Right lobe of liver (tissue), 6 donors: ENCODE results near the gene HINT2. TPM values are rescaled to one million over a fixed set of nuclear protein-coding genes. Genes with fewer than 3 reads are reported as not detected.

Experiments
- ATAC-seq, 4 donors: fragments of 200-7000 bp; cut with Tn5 transposase; one replicate each; pipeline ENCODE4 v1.9.1; 2020; ENCODE audit warnings: mild to moderate bottlenecking in 4 of 4, moderate library complexity in 4 of 4
- DNase-seq, 3 donors: peaks; one replicate each; pipeline ENCODE4 v3.0.0-alpha.2; 2020
- H3K27ac ChIP-seq, 3 donors: fragments of 200-600 bp; one replicate each; pipeline ENCODE4 v1.8.0; 2022
- H3K27me3 ChIP-seq, 2 donors: fragments of 200-600 bp; one replicate each; pipeline ENCODE4 v1.8.0; 2022
- H3K36me3 ChIP-seq, 4 donors: fragments of 200-600 bp; sonication (generic) in 1 of 4; one replicate each; pipeline versions ENCODE4 v1.5.1 to v1.8.0; 2017 to 2022; ENCODE audit warnings: control low read depth in 1 of 4
- H3K4me1 ChIP-seq, 4 donors: fragments of 200-600 bp; sonication (generic) in 1 of 4; one replicate each; pipeline versions ENCODE4 v1.5.1 to v1.8.0; 2017 to 2022; ENCODE audit warnings: control low read depth in 1 of 4
- H3K4me3 ChIP-seq, 3 donors: fragments of 200-600 bp; one replicate each; pipeline ENCODE4 v1.8.0; 2022
- H3K9me3 ChIP-seq, 4 donors: fragments of 200-600 bp; sonication (generic) in 1 of 4; one replicate each; pipeline versions ENCODE4 v1.5.1 to v1.8.0; 2017 to 2022; ENCODE audit warnings: control low read depth in 1 of 4
- POLR2A ChIP-seq: fragments of 450-650 bp; IDR thresholded peaks from one replicate; pipeline ENCODE4 v1.6.1; 2017; ENCODE audit warnings: antibody characterized with exemption, mild to moderate bottlenecking
- WGBS: methylation state at CpG from one replicate; pipeline ENCODE4 v1.1.6; 2018; ENCODE audit warnings: low coverage, low lambda C conversion rate; ENCODE audit not compliant: insufficient coverage; ENCODE audit errors: missing lambda C conversion rate; 5-methylcytosine and 5-hydroxymethylcytosine counted together
- intact Hi-C, 2 donors: fragments of 100-400 bp; cut with DNase I; formaldehyde crosslinking; loops; one replicate each; pipeline versions ENCODE4 v1.11.2 to v1.14.1; 2022
- total RNA-seq, 6 experiments: library from RNA; depleted of rRNA in 2 of 6; stranded (reverse); fragments of >200 nt in 2 of 6; fragmentation: NEBNext Ultra II Directional in 3 of 6; extraction: Animal tissue kit (Norgen Biotek cat#: 25700) in 3 of 6; gene quantifications; one replicate each; pipeline versions ENCODE4 v1.1.0 to v1.2.4, GENCODE V29; 2016 to 2023
- TF ChIP-seq, protein P1 (sequence below), 4 donors: fragments of 200-600 bp in 3 of 4; fragments of 450-650 bp in 1 of 4; IDR thresholded peaks; one replicate each; pipeline versions ENCODE4 v1.5.1 to v1.8.0; 2016 to 2022; ENCODE audit warnings: antibody characterized with exemption in 4 of 4, mild to moderate bottlenecking in 2 of 4
- donor health status: DM: no; HTN: yes; CAD: no.
- donor health status: DM: no; HTN: no; CAD: no.
- donor health status: DM: no; HTN: no; CAD: no.
- donor health status: DM: no; HTN: yes; CAD: no.
- donor health status: DM: no; HTN: yes; CAD: no.

HINT2 gene
- total RNA-seq, 6 experiments from 2014 or later, result 46.0 to 86.3 (median 67.1) TPM

DNA sequence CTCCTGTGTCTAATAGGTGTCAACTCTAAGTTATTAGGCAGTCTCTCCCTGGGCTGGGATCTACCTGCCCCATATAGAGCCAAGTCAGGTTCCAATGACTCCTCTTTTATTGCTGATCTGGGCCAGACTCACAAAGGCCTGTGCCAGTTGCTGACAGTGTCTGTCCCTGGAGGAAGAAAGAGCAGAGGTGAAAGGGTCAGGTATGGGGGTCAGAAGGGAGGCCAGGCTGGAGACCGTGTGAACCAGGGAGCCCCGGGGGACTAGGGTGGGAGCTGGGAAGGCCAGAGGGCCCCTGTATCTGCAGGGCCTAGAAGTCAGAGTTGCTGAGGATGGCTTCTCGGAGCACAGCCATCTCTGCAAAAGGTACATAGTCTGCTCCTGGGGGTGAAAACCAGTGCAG lies 3.5 kb upstream of the HINT2 start:
- Histone ChIP-seq H3K27me3 (no peaks in the 10 kb centered on the region), H3K4me1 (peaks cover 0 to 8% (median 7%) of the 10 kb centered on the region in 4 donors), H3K36me3 (no peaks in the 10 kb centered on the region), H3K9me3 (no peaks in the 10 kb centered on the region), H3K4me3 (no peak overlapping the region), H3K27ac (no peak overlapping the region)
- intact Hi-C loops, result no loop called here
- DNase-seq (no peak), ATAC-seq (no peak)
- 50% methylated on average over 1 of the region's 3 CpGs for WGBS
- TF ChIP-seq, protein P1, sequence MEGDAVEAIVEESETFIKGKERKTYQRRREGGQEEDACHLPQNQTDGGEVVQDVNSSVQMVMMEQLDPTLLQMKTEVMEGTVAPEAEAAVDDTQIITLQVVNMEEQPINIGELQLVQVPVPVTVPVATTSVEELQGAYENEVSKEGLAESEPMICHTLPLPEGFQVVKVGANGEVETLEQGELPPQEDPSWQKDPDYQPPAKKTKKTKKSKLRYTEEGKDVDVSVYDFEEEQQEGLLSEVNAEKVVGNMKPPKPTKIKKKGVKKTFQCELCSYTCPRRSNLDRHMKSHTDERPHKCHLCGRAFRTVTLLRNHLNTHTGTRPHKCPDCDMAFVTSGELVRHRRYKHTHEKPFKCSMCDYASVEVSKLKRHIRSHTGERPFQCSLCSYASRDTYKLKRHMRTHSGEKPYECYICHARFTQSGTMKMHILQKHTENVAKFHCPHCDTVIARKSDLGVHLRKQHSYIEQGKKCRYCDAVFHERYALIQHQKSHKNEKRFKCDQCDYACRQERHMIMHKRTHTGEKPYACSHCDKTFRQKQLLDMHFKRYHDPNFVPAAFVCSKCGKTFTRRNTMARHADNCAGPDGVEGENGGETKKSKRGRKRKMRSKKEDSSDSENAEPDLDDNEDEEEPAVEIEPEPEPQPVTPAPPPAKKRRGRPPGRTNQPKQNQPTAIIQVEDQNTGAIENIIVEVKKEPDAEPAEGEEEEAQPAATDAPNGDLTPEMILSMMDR (IDR thresholded peaks at IDR 0.05), result no peak
- TF ChIP-seq POLR2A, result no peak

DNA sequence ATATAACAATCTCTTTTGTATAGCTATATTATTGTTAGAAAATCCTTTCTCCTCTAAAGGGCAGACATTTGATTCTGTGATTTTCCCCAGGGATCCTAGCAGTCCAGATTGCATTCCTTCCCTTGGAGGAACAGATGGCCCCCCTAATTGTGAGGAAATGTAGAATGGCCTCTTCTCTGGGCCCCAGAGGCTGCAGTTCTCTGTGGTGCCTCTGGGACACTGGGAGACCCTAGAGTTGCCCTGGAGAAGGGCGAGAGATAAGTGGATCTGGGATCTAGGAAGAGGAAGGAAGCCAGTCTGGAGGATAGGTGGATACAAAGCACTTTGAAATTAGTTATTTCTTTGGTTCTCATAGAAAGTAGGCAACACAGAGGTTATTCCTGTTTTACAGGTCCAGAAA lies 1.9 kb upstream of the HINT2 start:
- H3K9me3 ChIP-seq, result no peaks in the 10 kb centered on the region
- no peaks in the 10 kb centered on the region for H3K27me3 ChIP-seq
- H3K27ac ChIP-seq, result no peak overlapping the region
- peaks cover 0 to 21% (median 13%) of the 10 kb centered on the region in 4 donors for H3K4me1 ChIP-seq
- WGBS, result 100% methylated on average over 1 of the region's 1 CpG
- H3K4me3 ChIP-seq, result no peak overlapping the region
- no peaks in the 10 kb centered on the region for H3K36me3 ChIP-seq
- ATAC-seq, result no peak
- intact Hi-C loops, result no loop called here
- DNase-seq, result no peak
- TF ChIP-seq, protein P1 (IDR thresholded peaks at IDR 0.05), result no peak
- TF ChIP-seq POLR2A, result no peak

DNA sequence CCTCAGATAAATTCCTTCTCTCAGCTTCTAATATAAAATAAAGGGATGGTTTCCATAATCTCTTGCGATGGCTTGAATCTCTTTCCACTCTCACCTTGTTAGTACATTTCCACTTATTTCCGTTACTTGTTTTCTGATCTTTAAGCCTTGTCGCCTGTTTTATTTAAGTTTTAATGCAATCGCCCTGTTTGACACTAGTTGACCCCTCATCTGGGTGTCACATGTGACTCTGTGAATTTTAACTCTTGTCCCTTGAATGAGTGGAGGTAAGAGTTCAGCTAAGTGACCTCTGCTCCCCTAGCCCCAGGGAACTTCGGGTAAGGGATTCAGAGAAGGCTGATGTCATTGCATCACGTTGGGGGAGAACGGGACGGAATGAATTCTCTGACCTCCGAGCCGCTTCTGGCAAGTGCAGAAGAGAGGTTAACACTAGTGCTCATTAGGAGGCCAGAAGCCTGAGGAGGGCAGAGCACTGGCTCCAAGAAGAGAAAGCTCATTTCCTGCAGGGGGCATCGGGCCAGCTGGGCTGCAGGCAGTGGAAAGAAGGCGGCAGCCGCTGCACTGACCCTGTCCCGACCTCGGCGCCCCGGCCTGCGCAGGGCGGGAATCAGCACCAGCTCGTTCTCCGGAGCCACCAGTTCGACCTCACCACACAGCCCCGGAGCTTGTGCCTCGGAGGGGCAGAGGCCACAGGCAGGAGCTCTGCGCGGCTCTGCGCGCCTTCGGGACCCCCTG lies 569 bp downstream of the HINT2 start:
- intact Hi-C loops, result no loop called here
- Histone ChIP-seq H3K9me3 (no peaks in the 10 kb centered on the region), H3K27ac (peak overlapping the region; percentile 98 to 100 (median 99)), H3K27me3 (no peaks in the 10 kb centered on the region), H3K4me3 (peak overlapping the region; percentile 74 to 100 (median 80)), H3K4me1 (peaks cover 0 to 27% (median 17%) of the 10 kb centered on the region in 4 donors), H3K36me3 (no peaks in the 10 kb centered on the region)
- DNase-seq (peak; percentile 59 to 90 (median 81)), ATAC-seq (peak; percentile 49 to 65 (median 61))
- no peak for TF ChIP-seq POLR2A
- TF ChIP-seq, protein P1 (IDR thresholded peaks at IDR 0.05), result peak in 3 of 4 donors; percentile 10 to 18 (median 15)
- WGBS, result 2% methylated on average over 22 of the region's 29 CpGs

DNA sequence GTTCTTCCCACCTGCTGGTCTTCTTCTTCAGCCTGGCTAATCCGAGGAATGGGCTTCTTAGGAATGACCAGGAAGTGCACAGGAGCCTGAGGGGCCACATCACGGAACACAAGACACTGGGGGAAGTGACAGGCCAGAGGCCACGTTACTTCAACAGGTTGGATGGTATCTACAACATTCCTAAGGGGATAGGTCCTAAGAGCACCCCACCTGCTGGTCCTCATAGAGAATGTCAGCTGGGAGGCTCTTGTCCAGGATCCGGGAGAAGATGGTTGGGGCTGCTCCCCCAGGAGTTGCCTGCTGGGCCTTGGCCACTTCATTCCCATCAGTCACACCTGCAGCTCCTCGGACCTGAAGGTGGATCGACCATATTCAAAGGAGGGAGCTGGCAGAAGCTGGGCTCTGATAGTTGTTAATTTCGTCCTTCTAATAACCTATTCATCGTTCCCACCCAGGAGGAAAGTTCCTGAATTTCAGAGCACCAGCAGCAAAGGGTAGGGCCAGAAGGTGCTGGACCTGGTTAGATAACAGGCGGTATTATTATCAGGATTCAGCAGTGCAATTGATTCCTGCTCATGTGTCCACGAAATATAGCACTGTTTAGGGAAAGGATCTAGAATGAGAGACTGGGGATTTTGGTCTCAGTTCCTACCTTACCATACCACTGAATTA lies 1.3 kb downstream of the HINT2 start:
- TF ChIP-seq, protein P1 (IDR thresholded peaks at IDR 0.05), result peak; percentile 11 to 23 (median 17)
- no peak for TF ChIP-seq POLR2A
- ATAC-seq (no peak), DNase-seq (no peak)
- peak overlapping the region; percentile 74 to 100 (median 80) for H3K4me3 ChIP-seq
- peak overlapping the region; percentile 98 to 100 (median 99) for H3K27ac ChIP-seq
- H3K4me1 ChIP-seq, result peaks cover 0 to 27% (median 17%) of the 10 kb centered on the region in 4 donors
- intact Hi-C loops, result no loop called here
- no peaks in the 10 kb centered on the region for H3K9me3 ChIP-seq
- H3K27me3 ChIP-seq, result no peaks in the 10 kb centered on the region
- WGBS, result 45% methylated on average over 6 of the region's 10 CpGs
- H3K36me3 ChIP-seq, result no peaks in the 10 kb centered on the region
